C4-2B (cell line): ENCODE data around the gene GRAMD1C.

Experiments used
- CTCF ChIP-seq: fragments of 450-650 bp; conservative IDR thresholded peaks from 2 replicates; pipeline ENCODE4 v1.5.1; 2017; ENCODE audit warnings: mild to moderate bottlenecking
- ZFX ChIP-seq: fragments of 450-650 bp; IDR thresholded peaks from 2 replicates; pipeline ENCODE4 v1.6.1; 2017

- TF ChIP-seq CTCF, result no peak
- no peak for TF ChIP-seq ZFX
Measured at GRCh38 chr3:113894927-113895326, 56.3 kb downstream of the GRAMD1C start.
